Left lung (tissue), 10 donors: ENCODE results near the gene DAP. TPM values are rescaled to one million over a fixed set of nuclear protein-coding genes. Genes with fewer than 3 reads are reported as not detected.
"Not testable (repeated sequence)": the region's sequence is repeated elsewhere in the genome, so short reads cannot be mapped to it uniquely, and the experiment has no call there.

Experiments
- ATAC-seq: fragments of 200-7000 bp; cut with Tn5 transposase; one replicate; pipeline ENCODE4 v1.9.1; 2020; ENCODE audit warnings: moderate library complexity
- DNase-seq, 4 donors: peaks; one replicate each; pipeline ENCODE4 v3.0.0-alpha.2; 2013 to 2020
- H3K27ac ChIP-seq, 2 donors: fragments of 200-600 bp; sonication (generic) in 1 of 2; one replicate each; pipeline versions ENCODE4 v1.5.0 to v1.8.0; 2020 to 2021
- H3K27me3 ChIP-seq, 2 donors: fragments of 200-600 bp; sonication (generic) in 1 of 2; one replicate each; pipeline versions ENCODE4 v1.5.0 to v1.8.0; 2020 to 2021
- H3K36me3 ChIP-seq, 2 donors: fragments of 200-600 bp; sonication (generic) in 1 of 2; one replicate each; pipeline versions ENCODE4 v1.5.0 to v1.8.0; 2020 to 2021
- H3K4me1 ChIP-seq, 2 donors: fragments of 200-600 bp; one replicate each; pipeline ENCODE4 v1.8.0; 2021
- H3K4me3 ChIP-seq, 2 donors: fragments of 200-600 bp; sonication (generic) in 1 of 2; one replicate each; pipeline versions ENCODE4 v1.5.0 to v1.8.0; 2020 to 2021; ENCODE audit warnings: mild to moderate bottlenecking in 1 of 2
- H3K9me3 ChIP-seq, 2 donors: fragments of 200-600 bp; sonication (generic) in 1 of 2; one replicate each; pipeline versions ENCODE4 v1.5.0 to v1.8.0; 2020 to 2021
- intact Hi-C, 2 donors: fragments of 100-400 bp; cut with DNase I; formaldehyde crosslinking; loops; one replicate each; pipeline versions ENCODE4 v1.11.2 to v1.14.2; 2022
- polyA plus RNA-seq, 6 donors: library from polyadenylated mRNA; unstranded; fragments of 120-200 nt; gene quantifications; one replicate each; pipeline ENCODE4 v1.2.1, GENCODE V29; 2013; ENCODE audit not compliant: insufficient read length in 6 of 6
- total RNA-seq, 2 donors: library from RNA; stranded (reverse); fragmentation: NEBNext Ultra II Directional; extraction: Animal tissue kit (Norgen Biotek cat#: 25700); gene quantifications; one replicate each; pipeline ENCODE4 v1.2.1, GENCODE V29; 2021
- TF ChIP-seq, protein P1 (sequence below), 2 donors: fragments of 200-600 bp; sonication (generic) in 1 of 2; IDR thresholded peaks; one replicate each; pipeline versions ENCODE4 v1.5.0 to v1.8.0; 2021; ENCODE audit warnings: antibody characterized with exemption in 2 of 2
- donor health status: DM: no; HTN: yes; CAD: no.
- donor health status: DM: no; HTN: no; CAD: no.

The DAP gene
- total and polyA plus RNA-seq, 8 donors = 78.5 to 125 (median 107) TPM

DNA sequence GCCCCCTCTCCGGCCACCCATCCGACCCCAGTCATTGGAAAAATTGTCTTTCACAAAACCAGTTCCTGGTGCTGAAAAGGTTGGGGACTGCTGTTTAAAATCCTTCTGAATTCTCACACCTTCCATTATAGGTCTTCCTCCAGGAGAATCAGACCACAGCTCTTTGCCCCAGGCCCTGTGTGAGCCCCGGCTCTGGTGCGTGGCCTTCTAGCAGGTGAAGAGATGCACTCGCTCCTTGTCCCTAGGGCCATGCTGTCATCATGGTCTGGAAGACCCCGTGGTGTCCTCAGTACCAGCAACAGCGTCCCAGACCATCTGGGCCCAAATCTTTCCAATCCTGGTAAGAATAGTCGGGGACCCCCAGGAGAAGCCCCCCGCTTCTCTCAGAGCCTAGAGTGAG is 95.2 kb downstream of the DAP start:
- no peak overlapping the region for H3K4me3 ChIP-seq
- no peaks in the 10 kb centered on the region for H3K27me3 ChIP-seq
- H3K27ac ChIP-seq = no peak overlapping the region
- H3K9me3 ChIP-seq = no peaks in the 10 kb centered on the region
- peaks cover 0 to 1% of the 10 kb centered on the region in 2 donors for H3K4me1 ChIP-seq
- intact Hi-C loops = no loop called here
- ATAC-seq (no peak), DNase-seq (no peak)
- TF ChIP-seq, protein P1, sequence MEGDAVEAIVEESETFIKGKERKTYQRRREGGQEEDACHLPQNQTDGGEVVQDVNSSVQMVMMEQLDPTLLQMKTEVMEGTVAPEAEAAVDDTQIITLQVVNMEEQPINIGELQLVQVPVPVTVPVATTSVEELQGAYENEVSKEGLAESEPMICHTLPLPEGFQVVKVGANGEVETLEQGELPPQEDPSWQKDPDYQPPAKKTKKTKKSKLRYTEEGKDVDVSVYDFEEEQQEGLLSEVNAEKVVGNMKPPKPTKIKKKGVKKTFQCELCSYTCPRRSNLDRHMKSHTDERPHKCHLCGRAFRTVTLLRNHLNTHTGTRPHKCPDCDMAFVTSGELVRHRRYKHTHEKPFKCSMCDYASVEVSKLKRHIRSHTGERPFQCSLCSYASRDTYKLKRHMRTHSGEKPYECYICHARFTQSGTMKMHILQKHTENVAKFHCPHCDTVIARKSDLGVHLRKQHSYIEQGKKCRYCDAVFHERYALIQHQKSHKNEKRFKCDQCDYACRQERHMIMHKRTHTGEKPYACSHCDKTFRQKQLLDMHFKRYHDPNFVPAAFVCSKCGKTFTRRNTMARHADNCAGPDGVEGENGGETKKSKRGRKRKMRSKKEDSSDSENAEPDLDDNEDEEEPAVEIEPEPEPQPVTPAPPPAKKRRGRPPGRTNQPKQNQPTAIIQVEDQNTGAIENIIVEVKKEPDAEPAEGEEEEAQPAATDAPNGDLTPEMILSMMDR (IDR thresholded peaks at IDR 0.05) = no peak
- H3K36me3 ChIP-seq = no peaks in the 10 kb centered on the region

DNA sequence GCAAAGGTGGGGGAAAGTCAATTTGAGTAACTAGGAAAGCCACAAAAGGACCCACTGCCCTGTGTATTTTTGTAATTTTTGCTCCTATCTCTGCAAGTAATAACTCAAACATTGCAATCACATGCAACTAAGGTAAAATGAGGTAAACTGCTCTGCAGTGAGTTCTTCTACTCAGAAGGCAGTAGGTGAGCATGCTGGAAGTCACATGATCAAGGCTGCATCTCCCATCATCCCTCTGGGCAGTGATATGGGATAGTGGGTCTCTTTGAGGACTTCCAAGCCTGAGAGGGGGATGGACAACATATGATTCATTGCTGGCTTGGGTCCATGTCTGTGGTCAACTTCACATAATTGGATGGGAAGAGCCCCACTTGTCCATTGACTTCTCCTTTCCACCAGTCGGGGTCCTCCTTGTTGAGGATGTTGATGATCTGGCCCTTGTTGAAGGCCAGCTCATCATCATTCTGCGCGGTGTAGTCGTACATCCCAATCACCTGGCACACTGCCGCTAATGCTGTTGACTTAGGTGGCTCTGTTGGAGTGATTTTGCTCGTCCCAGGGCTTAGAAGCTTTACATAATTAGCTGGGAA is 96.8 kb downstream of the DAP start:
- H3K27ac ChIP-seq, H3K36me3 ChIP-seq, H3K4me1 ChIP-seq, H3K4me3 ChIP-seq, ATAC-seq, H3K27me3 ChIP-seq, H3K9me3 ChIP-seq, intact Hi-C loops, DNase-seq: not testable (repeated sequence)

DNA sequence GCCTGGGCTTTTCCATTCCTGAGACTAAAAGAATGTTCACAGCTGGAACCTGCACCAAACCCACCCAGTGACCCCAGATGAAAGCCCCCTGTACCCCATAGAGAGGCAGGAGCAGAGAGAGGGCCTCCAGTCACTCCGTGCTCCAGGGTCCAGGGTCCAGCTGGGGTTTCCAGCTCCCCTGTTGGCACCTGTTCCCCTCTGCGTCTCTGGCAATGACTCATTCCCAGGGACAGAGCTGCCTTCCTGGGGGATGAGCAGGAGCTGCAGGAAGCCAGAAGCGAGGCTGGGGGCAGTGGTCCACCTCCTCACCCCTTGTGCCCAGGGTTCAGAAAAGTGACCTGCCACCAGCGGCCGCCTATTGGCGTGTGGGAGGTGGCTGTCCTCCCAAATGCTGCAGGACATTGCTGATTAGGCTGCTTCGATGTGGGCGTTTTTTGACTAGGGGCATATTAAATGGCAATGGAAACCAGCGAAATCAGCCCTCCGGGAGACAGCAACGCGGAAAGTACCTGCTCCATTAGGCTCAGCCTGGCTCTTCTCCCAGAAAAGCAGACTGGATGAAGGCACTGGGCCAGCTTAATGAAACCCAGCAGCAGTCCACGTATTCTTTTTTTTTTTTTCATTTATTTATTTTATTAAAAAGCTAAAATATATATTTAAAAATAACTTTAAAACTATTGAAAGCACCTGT is 97.4 kb downstream of the DAP start:
- H3K4me1 ChIP-seq = no peaks in the 10 kb centered on the region
- H3K4me3 ChIP-seq = no peak overlapping the region
- ATAC-seq (no peak), DNase-seq (peak in 1 of 4 donors; percentile 39)
- intact Hi-C loops = no loop called here
- TF ChIP-seq, protein P1 (IDR thresholded peaks at IDR 0.05) = no peak
- no peak overlapping the region for H3K27ac ChIP-seq
- no peaks in the 10 kb centered on the region for H3K27me3 ChIP-seq
- H3K36me3 ChIP-seq = no peaks in the 10 kb centered on the region
- no peaks in the 10 kb centered on the region for H3K9me3 ChIP-seq

DNA sequence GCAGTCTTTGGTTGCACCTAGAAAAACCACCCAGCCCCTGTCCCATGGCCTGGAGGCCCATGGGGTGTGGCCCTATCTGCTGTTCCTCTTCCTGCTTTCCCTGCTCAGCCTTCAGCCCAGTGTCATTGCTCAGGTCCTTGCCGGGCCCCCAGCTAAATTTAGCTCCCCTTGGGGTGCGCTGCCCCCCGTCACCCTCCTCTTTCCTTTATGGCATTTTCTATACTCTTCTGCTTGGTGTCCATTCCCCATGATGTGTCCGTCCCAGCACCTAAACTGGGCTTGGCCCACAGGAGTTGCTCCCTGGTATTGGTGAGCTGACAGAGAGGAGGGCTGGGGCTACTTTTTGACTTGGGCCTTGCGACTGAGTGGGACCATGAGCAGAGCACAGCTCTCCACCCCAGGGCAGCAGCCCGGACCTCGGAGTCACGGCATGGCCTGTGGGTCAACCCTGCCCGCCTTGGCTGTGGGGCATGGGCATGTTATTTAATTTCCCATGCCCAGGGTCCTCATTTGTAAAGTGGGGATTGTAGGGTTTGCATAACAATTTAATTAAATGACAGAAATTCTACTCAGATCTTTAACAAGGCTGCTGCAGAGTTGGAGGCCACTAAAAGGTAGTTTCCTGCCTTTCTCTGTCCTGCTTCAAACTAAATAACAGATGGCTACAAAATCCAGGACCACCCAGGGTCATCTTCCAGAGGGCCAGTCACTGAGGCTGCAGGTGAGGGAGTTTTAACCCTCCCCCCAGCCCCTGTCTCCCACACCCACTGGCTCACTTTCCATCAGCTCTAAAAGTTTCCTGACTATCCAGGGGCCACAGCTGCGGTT is 98.2 kb downstream of the DAP start:
- ATAC-seq = no peak
- TF ChIP-seq, protein P1 (IDR thresholded peaks at IDR 0.05) = no peak
- intact Hi-C loops = no loop called here
- Histone ChIP-seq H3K27ac (no peak overlapping the region), H3K9me3 (peaks cover 0 to 3% of the 10 kb centered on the region in 2 donors), H3K36me3 (no peaks in the 10 kb centered on the region), H3K4me3 (no peak overlapping the region), H3K27me3 (no peaks in the 10 kb centered on the region), H3K4me1 (no peaks in the 10 kb centered on the region)
- peak in 1 of 4 donors; percentile 33 for DNase-seq

DNA sequence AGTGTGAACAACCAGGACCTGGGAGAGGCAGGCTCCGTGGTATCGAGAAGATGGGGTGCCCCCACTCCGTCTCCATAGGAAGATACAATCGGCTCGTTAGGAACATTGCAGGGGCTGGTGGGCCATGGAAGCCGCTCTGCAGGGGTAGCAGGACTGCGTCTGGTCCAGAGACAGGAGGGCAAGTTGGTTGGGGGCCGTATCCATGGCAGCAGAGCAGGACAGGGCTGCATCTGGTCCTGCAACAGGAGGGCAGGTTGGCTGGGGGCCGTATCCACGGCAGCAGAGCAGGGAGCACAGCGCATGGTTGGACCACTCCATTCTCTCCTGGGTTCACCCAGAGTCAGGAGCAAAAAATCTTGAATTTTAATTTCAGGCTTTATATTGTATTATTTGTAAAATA is 99.0 kb downstream of the DAP start:
- Histone ChIP-seq H3K9me3 (peaks cover 0 to 3% of the 10 kb centered on the region in 2 donors), H3K36me3 (no peaks in the 10 kb centered on the region), H3K27me3 (no peaks in the 10 kb centered on the region), H3K4me1 (no peaks in the 10 kb centered on the region), H3K4me3 (no peak overlapping the region), H3K27ac (no peak overlapping the region)
- intact Hi-C loops = no loop called here
- DNase-seq = peak in 1 of 4 donors; percentile 47
- ATAC-seq = no peak
- TF ChIP-seq, protein P1 (IDR thresholded peaks at IDR 0.05) = no peak
